Right ventricle myocardium inferior (tissue), 1 donor: ENCODE data around the gene CHRD. TPM values are rescaled to one million over a fixed set of nuclear protein-coding genes. Genes with fewer than 3 reads are reported as not detected.
"Not testable (repeated sequence)": the region's sequence is repeated elsewhere in the genome, so short reads cannot be mapped to it uniquely, and the experiment has no call there.

Source experiments
- ATAC-seq: fragments of 200-7000 bp; cut with Tn5 transposase; one replicate; pipeline ENCODE4 v1.9.1; 2020; ENCODE audit warnings: mild to moderate bottlenecking, moderate library complexity
- DNase-seq: peaks from one replicate; pipeline ENCODE4 v3.0.0; 2021; ENCODE audit errors: missing footprints
- intact Hi-C: fragments of 100-400 bp; cut with DNase I; formaldehyde crosslinking; loops from one replicate; pipeline ENCODE4 v1.11.0; 2022
- long read RNA-seq: library from polyadenylated mRNA; unstranded; transcript quantifications from one replicate; pipeline ENCODE4 v2.0.0, GENCODE V29; 2021
- total RNA-seq: library from RNA; stranded (reverse); fragmentation: NEBNext Ultra II Directional; extraction: Animal tissue kit (Norgen Biotek cat#: 25700); gene quantifications from one replicate; pipeline ENCODE4 v1.2.1, GENCODE V29; 2021
- donor health status: DM: no; HTN: yes; CAD: no; lungs with severe emphysema.

Gene CHRD
- 8.7 TPM for total RNA-seq
- long read RNA-seq, transcript CHRD-201 (23 exons, 3,521 nt) = major isoform, 8 of 23 reads
- long read RNA-seq, partial matches to known transcripts = 7 of 23 reads
- long read RNA-seq, other reads (novel, unspliced or antisense) = 6 of 23 reads

GRCh38 chr3:184379358-184380184 is at the start of gene CHRD:
Gene CHRD, plus strand, starts transcription at chr3:184380054. Its CDS starts 265 bp downstream, at chr3:184380319.
- intact Hi-C loops = no loop called here
- ATAC-seq (peak; percentile 78), DNase-seq (no peak)

GRCh38 chr3:184332370-184333090 is 47.3 kb upstream of the CHRD start:
- intact Hi-C loops = loop anchor here (10.0 kb wide), 1 partner anchor 318 kb away; the partner anchor contains the start of gene ABCC5
- no peak for ATAC-seq
- peak; percentile 27 for DNase-seq

- intact Hi-C loops = loop anchor here (10.0 kb wide), 1 partner anchor 318 kb away; the partner anchor contains the start of gene ABCC5
- ATAC-seq (no peak), DNase-seq (peak; percentile 13)
Observed at GRCh38 chr3:184333190-184333589, 46.7 kb upstream of the CHRD start.

GRCh38 chr3:184333700-184334099 is 46.2 kb upstream of the CHRD start:
- intact Hi-C loops = loop anchor here (2.0 to 10.0 kb wide), 2 partner anchors 13 to 319 kb away; partner anchors contain the start of gene ABCC5
- DNase-seq (peak; percentile 15), ATAC-seq (no peak)

GRCh38 chr3:184334470-184335158 is 45.2 kb upstream of the CHRD start:
- ATAC-seq (no peak), DNase-seq (peak; percentile 33)
- intact Hi-C loops = loop anchor here (2.0 to 10.0 kb wide), 2 partner anchors 14 to 320 kb away; partner anchors contain the start of gene ABCC5

GRCh38 chr3:184335291-184335660 is 44.6 kb upstream of the CHRD start:
- intact Hi-C loops = loop anchor here (2.0 to 10.0 kb wide), 2 partner anchors 14 to 320 kb away; partner anchors contain the start of gene ABCC5
- no peak for DNase-seq
- ATAC-seq = no peak

GRCh38 chr3:184335661-184336546 is 44.0 kb upstream of the CHRD start:
- ATAC-seq (peak; percentile 64), DNase-seq (peak; percentile 95)
- intact Hi-C loops = loop anchor here (2.0 to 10.0 kb wide), 2 partner anchors 15 to 321 kb away; partner anchors contain the start of gene ABCC5

GRCh38 chr3:184336547-184337398 is 43.1 kb upstream of the CHRD start:
- DNase-seq (peak; percentile 27), ATAC-seq (peak; percentile 47)
- intact Hi-C loops = loop anchor here (10.0 kb wide), 1 partner anchor 322 kb away; the partner anchor contains the start of gene ABCC5

GRCh38 chr3:184337399-184337714 is 42.5 kb upstream of the CHRD start, which contains the start of gene FAM131A:
Gene FAM131A, plus strand, starts transcription at chr3:184337600. Its CDS starts 31 bp downstream, at chr3:184337631.
- DNase-seq = peak; percentile 69
- ATAC-seq = peak; percentile 61
- intact Hi-C loops = loop anchor here (10.0 kb wide), 1 partner anchor 323 kb away; the partner anchor contains the start of gene ABCC5

- ATAC-seq (no peak), DNase-seq (peak; percentile 55)
- intact Hi-C loops = loop anchor here (10.0 kb wide), 1 partner anchor 323 kb away; the partner anchor contains the start of gene ABCC5
Observed at GRCh38 chr3:184337981-184338380, 41.9 kb upstream of the CHRD start.

- peak; percentile 87 for DNase-seq
- peak; percentile 41 for ATAC-seq
- intact Hi-C loops = loop anchor here (10.0 kb wide), 1 partner anchor 324 kb away; the partner anchor contains the start of gene ABCC5
Observed at GRCh38 chr3:184338511-184338945, 41.3 kb upstream of the CHRD start.

GRCh38 chr3:184339001-184339400 is 40.9 kb upstream of the CHRD start:
- intact Hi-C loops = loop anchor here (10.0 kb wide), 1 partner anchor 324 kb away; the partner anchor contains the start of gene ABCC5
- ATAC-seq (no peak), DNase-seq (no peak)

- intact Hi-C loops = loop anchor here (10.0 kb wide), 1 partner anchor 325 kb away; the partner anchor contains the start of gene ABCC5
- not testable (repeated sequence) for ATAC-seq
- DNase-seq = peak; percentile 62
Observed at GRCh38 chr3:184339451-184340135, 40.3 kb upstream of the CHRD start.

- no peak for ATAC-seq
- peak; percentile 35 for DNase-seq
- intact Hi-C loops = no loop called here
Observed at GRCh38 chr3:184341925-184342324, 37.9 kb upstream of the CHRD start.

- DNase-seq (peak; percentile 11), ATAC-seq (no peak)
- intact Hi-C loops = no loop called here
Observed at GRCh38 chr3:184343200-184343876, 36.5 kb upstream of the CHRD start.
